ENCODE data around the gene TEX29.

DNA sequence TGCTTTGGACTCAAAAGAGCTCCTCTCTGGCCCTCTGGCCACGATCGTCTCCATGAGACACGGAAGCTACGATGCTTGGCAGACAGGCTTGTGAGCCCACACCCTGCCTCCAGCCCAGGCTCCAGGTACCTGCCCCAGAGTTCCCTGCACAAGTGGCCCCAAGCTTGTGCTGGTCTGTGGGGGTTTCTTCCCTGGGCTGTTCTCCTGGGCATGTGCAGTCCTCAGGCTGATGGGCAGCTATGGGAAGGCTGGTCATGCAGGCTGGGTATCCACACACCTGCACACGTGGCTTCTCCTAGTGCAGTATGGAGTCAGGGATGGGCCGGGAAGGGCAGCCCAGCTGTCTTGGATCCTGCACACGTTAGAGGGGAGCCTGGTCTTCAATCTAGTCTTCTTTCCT, 43.1 kb downstream of the TEX29 start:
- TF ChIP-seq, protein P1, sequence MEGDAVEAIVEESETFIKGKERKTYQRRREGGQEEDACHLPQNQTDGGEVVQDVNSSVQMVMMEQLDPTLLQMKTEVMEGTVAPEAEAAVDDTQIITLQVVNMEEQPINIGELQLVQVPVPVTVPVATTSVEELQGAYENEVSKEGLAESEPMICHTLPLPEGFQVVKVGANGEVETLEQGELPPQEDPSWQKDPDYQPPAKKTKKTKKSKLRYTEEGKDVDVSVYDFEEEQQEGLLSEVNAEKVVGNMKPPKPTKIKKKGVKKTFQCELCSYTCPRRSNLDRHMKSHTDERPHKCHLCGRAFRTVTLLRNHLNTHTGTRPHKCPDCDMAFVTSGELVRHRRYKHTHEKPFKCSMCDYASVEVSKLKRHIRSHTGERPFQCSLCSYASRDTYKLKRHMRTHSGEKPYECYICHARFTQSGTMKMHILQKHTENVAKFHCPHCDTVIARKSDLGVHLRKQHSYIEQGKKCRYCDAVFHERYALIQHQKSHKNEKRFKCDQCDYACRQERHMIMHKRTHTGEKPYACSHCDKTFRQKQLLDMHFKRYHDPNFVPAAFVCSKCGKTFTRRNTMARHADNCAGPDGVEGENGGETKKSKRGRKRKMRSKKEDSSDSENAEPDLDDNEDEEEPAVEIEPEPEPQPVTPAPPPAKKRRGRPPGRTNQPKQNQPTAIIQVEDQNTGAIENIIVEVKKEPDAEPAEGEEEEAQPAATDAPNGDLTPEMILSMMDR (IDR thresholded peaks at IDR 0.05; ENCODE audit: low read depth, low read length): no peak
- TF ChIP-seq POLR2A (IDR thresholded peaks at IDR 0.05; ENCODE audit: extremely low read depth, insufficient read length): no peak
- TF ChIP-seq, protein P2, sequence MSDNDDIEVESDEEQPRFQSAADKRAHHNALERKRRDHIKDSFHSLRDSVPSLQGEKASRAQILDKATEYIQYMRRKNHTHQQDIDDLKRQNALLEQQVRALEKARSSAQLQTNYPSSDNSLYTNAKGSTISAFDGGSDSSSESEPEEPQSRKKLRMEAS (IDR thresholded peaks at IDR 0.05; ENCODE audit: low read depth, low read length): no peak
- no peak for TF ChIP-seq MYC (IDR thresholded peaks at IDR 0.05; ENCODE audit: low read depth, low read length)

Data from NB4 (cell line).